Stimulated activated CD8-positive, alpha-beta memory T cell treated with anti-CD3 and anti-CD28 coated beads, Interleukin-12 subunit alpha, Interleukin-12 subunit beta, amount 100 ng/mL, for 1 hour (primary cell): ENCODE data around the gene HS6ST1.
"Not testable (repeated sequence)": the region's sequence is repeated elsewhere in the genome, so short reads cannot be mapped to it uniquely, and the experiment has no call there.

Experiments
- DNase-seq: peaks from one replicate; pipeline ENCODE4 v3.0.0-alpha.2; 2020; ENCODE audit warnings: low read depth

Gene HS6ST1

GRCh38 chr2:128280901-128281321 lies 37.8 kb downstream of the HS6ST1 start:
- no peak for DNase-seq

GRCh38 chr2:128280158-128280871 lies 38.4 kb downstream of the HS6ST1 start:
- no peak for DNase-seq

DNA sequence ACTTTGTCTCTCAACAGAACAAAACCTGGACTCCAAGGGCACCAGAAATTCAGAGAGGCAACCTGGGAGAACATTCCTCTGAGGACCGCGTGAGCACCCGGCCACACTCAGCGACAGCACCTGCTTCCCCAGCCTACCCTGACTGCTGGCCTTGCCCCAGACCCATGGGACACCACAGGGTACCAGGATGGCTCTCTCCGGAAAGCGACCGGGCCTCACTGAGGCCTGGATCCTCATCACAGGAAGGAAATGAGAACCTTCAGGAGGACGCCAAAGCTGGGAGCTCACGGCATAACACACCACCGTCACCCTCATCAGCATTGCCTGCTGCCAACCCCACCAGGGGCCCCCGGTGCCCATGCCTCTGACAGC lies 38.9 kb downstream of the HS6ST1 start:
- no peak for DNase-seq

DNA sequence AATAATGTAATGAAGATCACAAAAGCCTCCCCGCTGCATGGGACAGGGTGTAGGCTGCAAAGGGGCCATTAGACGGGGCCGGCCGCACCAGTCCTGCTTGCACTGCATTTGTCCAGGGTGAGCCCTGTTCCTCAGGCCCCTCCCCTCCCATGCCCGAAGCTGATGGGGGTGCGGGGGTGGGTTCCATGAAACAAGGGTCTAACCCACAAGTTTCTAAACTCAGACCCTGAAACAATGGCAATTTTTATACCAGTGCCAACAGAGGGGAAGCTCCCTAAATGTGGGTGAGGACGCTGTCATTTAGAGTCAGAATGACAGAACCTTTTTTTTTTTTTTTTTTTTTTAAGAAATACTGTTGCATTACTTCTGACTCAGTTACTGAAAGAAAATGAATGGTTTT lies 39.7 kb downstream of the HS6ST1 start:
- no peak for DNase-seq

GRCh38 chr2:128277961-128278681 lies 40.5 kb downstream of the HS6ST1 start:
- no peak for DNase-seq

DNA sequence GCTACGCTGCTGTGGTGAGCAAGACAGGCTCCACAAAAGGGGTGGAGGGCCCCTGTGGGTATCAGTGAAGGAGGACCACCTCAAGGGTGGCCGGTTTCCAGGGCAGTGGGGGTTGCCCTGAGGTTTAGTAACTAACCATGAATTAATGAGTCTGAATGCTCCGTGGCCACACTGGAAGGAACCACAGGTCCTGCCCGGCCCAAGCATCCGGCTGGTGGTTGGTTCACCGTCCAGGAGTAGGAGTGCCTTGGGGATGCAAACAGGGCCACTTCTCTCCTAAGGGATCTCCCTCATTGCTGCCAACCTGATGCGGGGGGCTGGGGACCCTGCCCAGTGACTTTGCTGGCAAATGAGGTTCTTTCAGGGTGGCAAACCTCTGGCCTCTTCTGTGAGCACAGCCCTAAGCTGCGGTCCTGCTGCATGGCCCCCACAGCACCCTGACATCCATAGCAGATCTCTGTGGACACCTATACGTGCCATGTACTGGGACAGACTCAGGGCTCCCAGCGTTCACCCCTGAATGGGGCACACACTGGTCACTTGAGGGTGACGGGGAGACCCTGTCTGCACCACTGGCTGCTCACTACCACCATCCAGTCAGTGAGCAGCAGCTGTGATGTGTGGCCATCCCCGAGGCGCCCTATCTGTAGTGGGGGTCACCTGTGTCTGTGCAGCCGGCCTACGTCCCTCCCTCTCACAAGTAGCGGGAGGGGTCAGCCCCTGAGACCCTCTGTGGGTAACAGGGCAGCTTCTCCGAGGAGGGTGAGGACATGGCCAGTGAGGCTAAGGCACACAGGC lies 41.6 kb downstream of the HS6ST1 start:
- no peak for DNase-seq

DNA sequence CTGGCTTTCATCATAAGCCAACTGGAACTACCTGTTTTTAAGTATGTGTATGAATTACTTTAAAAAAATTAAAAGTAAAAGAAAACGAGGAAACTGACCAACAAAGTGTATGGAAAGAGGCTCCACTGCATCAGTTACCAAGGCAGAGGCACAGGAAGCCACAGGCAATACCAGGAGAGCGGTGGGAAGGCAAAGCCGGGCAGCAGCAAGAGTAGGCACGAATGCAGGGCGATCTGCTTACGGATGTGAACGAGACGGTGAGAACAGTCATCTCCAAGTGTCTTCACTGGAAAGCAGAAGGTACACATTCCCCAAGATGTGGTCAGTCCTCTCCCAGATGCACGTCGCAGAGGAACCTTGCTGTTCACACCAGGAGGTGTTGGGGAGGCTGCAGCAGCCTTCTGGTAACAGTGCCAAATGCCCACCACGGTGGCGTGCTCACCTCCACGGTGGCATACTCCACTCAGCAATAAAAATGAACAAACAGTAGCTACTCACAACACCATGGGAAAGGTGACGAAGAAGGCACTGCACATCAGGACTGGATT lies 43.1 kb downstream of the HS6ST1 start:
- DNase-seq, result no peak

DNA sequence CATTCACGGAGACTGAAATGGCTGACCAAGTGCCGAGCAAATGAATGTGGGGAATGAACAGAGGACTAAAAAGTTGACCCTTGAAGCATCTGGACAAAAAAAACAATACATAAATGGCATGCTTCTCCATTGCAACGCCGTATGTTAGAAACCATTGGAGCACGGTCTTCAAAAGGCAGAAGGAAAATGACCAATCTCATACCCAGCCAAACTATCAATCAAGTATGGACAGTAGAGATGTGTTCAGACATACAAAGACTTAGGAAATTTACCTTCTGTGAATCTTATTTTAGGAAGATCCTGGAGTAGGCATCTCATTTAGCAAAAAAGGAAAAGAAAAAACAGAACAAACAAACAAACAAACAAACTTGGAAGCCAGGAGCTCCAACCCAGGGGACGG lies 44.5 kb downstream of the HS6ST1 start:
- DNase-seq, result no peak

DNA sequence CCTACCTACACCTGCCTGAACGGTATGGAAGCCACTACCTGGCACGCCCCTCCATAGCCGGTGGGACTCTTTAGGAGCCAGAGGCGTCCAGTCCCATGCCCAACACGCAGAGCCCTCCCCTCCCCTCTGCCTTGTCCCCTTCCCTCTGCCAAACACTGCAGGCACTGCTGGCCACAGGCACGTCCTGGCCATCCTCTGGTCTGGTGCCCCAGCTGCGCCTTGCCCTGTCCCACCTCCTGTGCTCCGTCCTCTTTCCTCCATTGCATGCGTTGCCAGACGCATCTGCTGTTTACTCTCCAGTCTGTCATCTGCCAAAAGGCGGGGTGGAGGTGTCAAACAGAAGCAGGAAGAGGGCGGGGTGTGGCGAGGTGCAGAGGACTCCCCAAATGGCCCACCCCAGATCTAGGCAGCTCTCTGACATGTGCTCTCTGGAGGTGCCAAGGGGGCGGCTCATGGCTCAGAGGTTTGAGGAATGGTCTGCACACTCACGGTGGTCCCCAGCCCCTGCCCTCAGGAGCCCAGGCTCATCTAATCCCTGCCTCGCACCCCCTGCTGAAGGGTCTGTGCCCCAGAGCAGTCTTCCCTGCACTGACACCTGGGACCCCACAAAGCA lies 45.1 kb downstream of the HS6ST1 start:
- DNase-seq, result peak; percentile 10

GRCh38 chr2:128272601-128273468 lies 45.8 kb downstream of the HS6ST1 start:
- DNase-seq, result no peak

DNA sequence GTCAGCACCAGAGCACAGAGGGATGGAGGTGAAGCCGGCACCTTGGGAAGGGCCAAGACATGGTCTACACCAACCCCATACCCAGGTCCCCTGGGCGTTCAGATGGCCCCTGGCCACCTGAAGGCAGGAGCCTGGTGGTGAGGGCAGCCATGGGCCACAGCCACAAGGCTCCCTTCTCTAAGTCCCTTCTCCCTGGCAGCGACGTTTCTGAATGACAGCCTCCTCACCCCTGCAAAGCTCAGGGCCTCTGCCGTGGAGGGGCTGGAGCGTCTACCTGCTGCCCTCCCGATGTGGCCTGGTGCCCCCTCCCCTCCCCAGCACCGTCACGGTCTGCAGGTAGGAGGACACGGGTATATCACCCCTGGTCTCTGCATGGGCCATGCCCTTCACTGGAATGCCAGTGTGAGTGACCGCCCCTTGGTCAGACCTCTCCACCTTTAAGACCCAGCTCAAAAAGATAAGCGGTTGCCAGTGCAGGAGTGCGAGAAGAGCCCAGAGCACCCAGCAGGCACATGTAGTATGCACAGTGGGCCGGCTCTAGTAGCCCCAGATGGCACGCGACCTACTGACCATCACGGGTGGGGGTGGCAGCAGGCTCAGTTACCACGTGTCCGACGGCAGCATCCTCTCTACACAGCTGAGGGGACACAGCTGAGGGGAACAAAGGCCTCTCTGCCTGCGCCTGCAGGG lies 46.6 kb downstream of the HS6ST1 start:
- DNase-seq, result no peak

DNA sequence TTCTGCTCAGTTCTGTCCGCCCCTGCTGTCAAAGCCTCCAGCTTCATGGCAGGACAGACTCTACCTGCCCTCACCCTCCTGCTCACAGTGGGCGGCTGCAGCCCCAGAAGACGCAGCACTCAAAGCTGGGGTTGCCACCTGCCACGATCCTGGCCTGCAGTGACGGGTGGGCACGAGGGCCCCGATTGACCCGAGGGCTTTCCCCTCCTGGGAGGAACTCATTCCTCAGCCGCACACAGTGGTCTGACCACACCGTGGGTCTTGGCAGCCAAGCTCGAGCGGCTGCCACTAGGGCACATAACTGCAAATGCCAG lies 47.1 kb downstream of the HS6ST1 start:
- DNase-seq, result no peak

GRCh38 chr2:128270672-128271596 lies 47.7 kb downstream of the HS6ST1 start:
- DNase-seq, result no peak

DNA sequence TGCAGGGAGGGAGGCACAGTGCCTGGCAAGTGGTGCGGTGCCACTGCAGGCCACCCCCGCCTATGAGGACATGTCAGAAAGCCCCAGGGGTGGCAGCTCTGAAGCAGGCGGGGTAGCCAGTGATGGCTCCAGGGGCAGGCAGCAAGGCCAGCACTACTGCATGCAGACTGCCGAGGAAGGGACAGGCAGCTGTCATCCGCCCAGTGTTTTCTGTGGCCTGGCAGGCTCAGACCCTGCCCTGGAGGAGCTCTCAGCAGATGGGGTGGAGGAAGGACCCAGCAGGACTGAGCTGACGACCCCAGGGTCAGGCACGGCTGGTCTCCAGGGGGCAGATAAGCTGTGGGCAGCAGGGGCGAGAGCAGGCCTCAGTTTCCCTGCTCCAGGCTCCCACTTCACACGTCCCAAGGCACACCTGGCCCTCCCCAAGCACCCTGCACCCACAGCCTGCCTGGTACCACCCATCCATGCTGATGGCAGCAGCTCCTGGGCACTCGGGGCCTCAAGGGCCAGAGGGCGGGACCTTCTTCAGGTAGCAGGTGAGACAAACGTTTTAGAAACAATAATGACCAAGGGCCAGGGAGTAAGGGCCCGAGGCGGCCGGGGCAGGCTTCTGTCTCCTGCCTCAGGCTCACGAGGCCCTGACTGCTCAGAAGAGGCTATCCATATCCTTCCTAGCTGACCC lies 48.5 kb downstream of the HS6ST1 start:
- no peak for DNase-seq

DNA sequence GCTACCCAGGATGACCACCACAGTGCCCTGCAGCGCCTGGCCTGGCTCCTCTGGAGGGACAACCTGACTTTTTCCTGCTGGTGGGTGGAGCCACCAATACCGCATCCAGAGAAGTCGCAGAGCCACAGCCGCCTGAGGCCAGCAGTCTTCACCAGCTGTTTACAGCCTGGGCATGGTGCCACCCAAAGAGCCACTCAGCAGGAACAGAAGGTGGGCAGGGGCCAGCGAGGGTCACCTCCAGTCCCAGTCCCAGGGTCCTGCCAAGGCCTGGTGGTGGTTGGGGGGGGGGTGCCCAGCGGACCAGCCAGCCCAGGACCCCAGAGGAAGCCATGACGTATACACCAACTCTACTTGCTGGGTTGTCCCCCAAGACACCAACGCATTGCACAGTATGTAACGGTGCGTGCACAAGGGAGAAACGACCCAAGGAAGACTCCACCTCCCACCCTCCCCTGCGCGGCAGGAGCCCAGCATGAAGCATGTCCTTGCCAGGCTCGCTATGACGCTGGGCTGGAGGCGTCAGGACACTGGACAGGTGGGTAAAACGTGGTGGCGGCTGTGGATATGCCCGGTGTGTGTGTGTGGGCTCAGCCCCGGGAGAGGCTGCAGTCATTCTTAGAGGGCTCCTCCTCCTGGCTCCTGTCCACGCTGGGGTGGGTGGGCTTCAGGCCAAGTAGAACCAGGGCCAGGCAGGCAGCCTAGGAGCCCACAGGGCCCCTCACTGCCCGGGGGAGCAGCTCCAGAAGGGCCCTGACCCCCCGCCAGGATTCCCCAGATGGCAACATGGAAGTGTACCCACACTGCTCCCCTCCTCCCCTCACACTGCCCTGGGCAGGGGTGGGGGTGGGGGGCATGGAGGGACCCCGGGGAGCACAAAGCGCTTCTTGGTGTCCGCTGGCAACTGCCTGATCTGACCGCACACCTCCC lies 49.3 kb downstream of the HS6ST1 start:
- no peak for DNase-seq

- not testable (repeated sequence) for DNase-seq
These were observed 50.1 kb downstream of the HS6ST1 start for GRCh38 chr2:128268611-128269010.

DNA sequence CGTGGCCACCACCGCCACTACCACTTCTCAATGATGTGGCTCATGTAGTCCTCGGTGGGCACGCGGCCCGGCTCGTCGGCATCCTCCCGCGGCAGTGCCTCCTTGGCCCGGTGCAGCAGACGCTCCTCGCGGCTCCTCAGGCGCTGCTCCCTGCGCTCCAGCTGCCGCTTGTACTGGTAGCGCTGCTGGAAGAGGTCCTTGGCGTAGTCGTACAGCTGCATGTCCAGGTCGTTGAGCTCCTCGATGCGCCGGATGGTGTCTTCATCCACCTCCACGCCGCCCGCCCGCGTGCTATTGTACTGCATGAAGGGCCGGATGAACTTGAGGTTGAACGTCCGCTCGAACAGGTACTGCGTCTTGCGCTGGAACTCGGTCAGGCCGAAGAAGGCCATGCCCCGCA lies 50.5 kb downstream of the HS6ST1 start:
- DNase-seq, result not testable (repeated sequence)

GRCh38 chr2:128267649-128268048 lies 51.0 kb downstream of the HS6ST1 start:
- not testable (repeated sequence) for DNase-seq
